Urinary bladder (tissue), 4 donors: ENCODE data around the gene MT1G. TPM values are rescaled to one million over a fixed set of nuclear protein-coding genes. Genes with fewer than 3 reads are reported as not detected.

Experiments
- DNase-seq: peaks from one replicate; pipeline ENCODE4 v3.0.0-alpha.2; 2015; ENCODE audit errors: extremely low spot score
- H3K27ac ChIP-seq: one replicate; pipeline ENCODE4 v1.5.1; 2013; ENCODE audit warnings: low read depth, mild to moderate bottlenecking, moderate library complexity
- H3K36me3 ChIP-seq: one replicate; pipeline ENCODE4 v1.6.1; 2013; ENCODE audit warnings: mild to moderate bottlenecking, moderate library complexity; ENCODE audit not compliant: insufficient read depth
- H3K4me1 ChIP-seq: one replicate; pipeline ENCODE4 v1.6.1; 2013; ENCODE audit warnings: mild to moderate bottlenecking, moderate library complexity; ENCODE audit not compliant: insufficient read depth
- H3K4me3 ChIP-seq: one replicate; pipeline ENCODE4 v1.5.1; 2013; ENCODE audit warnings: low read depth, low read length
- WGBS: extraction: QIAGEN DNeasy Blood & Tissue Kit; methylation state at CpG from one replicate; pipeline ENCODE4 v1.1.7; 2013; 5-methylcytosine and 5-hydroxymethylcytosine counted together
- polyA plus RNA-seq: library from polyadenylated mRNA; stranded (reverse); fragments of 200-250 nt; gene quantifications from one replicate; pipeline ENCODE4 v1.2.3, GENCODE V29; 2013
- total RNA-seq: library from RNA; depleted of rRNA; stranded (reverse); fragments of >200 nt; gene quantifications from one replicate; pipeline ENCODE4 v1.2.3, GENCODE V29; 2014
- donor health status: healthy with polysubstance abuse.
- donor health status: healthy.

MT1G gene
- total and polyA plus RNA-seq, 2 donors = 55.5 TPM; not detected in 1

DNA sequence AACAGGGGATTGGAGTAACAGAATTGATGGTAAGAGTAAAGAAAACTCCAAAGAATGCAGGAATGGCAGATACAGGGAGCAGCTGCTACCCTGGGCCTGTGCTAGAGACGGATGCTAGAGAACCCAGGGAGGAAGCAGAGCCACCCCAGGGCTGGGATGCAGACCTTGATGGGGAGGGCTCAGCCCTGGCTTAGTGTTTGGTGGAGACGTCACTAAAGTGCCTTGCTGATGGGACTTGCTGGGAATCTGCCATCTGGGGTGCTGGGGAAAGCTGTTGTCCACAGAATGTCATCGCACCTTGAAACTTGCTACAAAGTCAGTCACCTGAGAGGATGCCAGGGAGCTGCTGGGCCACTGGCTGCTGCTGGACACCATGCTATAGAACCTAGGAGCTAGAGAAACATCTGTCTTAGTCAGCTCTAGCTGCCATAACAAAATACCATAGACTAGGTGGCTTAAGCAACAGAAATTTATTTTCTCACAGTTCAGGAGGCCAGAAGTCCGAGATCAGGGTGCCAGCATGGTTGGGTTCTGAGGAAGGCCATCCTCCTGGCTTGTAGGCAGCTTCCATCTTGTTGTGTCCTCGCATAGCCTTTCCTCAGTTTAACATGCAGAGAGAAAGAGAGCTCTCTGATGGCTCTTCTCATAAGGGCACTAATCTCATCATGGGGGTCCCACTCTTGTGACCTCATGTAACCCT, 29.7 kb upstream of the MT1G start:
- WGBS = 87% methylated on average over 5 of the region's 5 CpGs
- no peak overlapping the region for H3K4me3 ChIP-seq
- no peak for DNase-seq
- no peaks in the 10 kb centered on the region for H3K36me3 ChIP-seq
- no peak overlapping the region for H3K27ac ChIP-seq
- no peaks in the 10 kb centered on the region for H3K4me1 ChIP-seq

DNA sequence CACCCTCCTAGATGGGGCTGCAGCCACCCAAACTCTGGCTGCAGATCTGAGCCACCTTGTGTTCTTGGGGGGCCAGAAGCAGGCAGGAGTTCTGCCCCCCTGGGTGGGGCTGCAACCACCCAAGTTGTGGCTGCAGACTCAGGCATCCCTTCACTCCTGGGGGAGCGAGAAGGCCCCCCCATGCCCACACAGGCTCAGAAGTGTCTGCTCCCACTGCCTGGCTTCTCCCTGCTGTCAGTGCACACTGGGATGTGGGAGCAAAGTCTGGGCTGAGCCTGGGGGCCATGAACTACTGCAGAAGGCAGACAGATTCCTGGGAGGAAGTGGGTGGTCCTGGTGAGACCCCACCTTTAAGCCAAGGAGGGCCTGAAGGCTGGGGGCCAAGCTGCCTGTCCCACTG, 27.4 kb upstream of the MT1G start:
- 73% methylated on average over 1 of the region's 1 CpG for WGBS
- no peak for DNase-seq

DNA sequence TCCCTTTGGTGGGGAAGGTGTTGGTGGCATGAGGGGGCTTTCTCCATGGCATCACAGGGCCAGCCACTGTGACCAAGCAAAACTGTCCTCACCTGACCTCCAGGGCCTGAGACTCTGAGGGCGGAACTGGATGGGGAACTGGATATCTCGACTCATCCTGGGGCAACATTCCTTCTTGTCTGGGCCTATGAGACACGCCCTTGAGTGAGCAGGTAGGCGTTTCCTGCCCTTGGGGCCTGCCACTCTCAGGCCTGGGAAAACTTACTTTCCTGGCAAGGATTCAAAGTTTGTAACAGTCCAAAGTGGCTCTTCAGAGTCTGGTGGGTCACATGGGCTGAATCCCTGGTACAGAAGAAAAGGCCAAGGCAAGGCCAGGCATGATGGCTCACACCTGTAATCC, 24.0 kb upstream of the MT1G start:
- 61% methylated on average over 4 of the region's 4 CpGs for WGBS
- no peak overlapping the region for H3K4me3 ChIP-seq
- peak; percentile 37 for DNase-seq
- H3K36me3 ChIP-seq = no peaks in the 10 kb centered on the region
- H3K4me1 ChIP-seq = no peaks in the 10 kb centered on the region
- no peak overlapping the region for H3K27ac ChIP-seq

More for the DNA sequence above, 27.4 kb upstream of the MT1G start:
- no peaks in the 10 kb centered on the region for H3K36me3 ChIP-seq
- H3K27ac ChIP-seq = no peak overlapping the region
- H3K4me1 ChIP-seq = no peaks in the 10 kb centered on the region
- H3K4me3 ChIP-seq = no peak overlapping the region

DNA sequence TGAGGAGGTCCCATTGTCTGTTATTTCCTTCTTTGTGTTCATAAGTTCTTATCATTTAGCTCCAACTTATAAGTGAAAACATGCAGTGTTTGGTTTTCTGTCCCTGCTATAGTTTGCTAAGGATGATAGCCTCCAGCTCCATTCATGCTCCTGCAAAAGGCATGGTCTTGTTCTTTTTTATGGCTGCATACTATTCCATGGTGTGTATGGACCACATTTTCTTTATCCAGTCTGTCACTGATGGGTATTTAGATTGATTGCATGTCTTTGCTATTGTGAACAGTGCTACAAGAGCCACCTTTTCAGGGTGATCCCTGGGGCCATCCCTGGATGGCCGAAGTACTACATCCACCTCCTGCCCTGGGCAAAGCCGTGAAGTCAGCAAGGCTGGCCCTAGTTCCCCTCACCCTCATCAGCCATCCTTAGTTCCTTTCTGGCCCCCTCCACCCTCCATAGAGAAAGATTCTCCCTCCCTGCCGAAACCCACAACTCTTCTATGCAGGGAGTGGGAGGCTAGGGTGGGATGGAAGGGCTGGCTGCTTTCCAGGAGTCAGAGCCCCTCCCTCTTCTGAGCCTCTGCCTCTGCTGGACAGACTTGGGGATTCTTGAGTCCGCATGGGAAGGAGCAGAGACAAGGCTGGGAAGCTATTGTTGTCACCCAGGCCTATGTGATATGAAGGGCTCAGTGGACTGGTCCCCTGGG, 22.7 kb upstream of the MT1G start:
- Histone ChIP-seq H3K27ac (no peak overlapping the region), H3K36me3 (no peaks in the 10 kb centered on the region), H3K4me1 (no peaks in the 10 kb centered on the region), H3K4me3 (no peak overlapping the region)
- no peak for DNase-seq
- 89% methylated on average over 4 of the region's 4 CpGs for WGBS

DNA sequence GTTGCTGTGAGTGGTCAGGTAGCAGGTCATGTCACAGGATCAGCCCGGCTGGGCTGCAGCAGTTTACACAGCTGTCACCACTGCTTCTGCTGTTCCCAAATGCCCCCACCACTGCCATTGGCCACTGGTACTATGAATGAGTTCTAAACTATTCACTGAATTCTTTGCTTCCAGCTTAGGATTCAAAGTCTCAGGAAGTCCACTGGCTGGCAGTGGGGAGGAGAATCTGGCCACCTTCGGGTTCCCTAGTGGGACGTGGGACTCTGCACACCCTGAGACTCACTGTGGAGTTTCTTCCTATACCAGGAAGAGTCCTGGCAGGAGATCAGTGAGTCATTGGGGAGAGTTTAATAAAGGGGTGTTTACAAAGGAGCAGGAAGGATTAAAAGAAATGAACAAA, 21.3 kb upstream of the MT1G start:
- DNase-seq = no peak
- 67% methylated on average over 3 of the region's 3 CpGs for WGBS
- Histone ChIP-seq H3K4me3 (no peak overlapping the region), H3K4me1 (no peaks in the 10 kb centered on the region), H3K36me3 (no peaks in the 10 kb centered on the region), H3K27ac (no peak overlapping the region)

DNA sequence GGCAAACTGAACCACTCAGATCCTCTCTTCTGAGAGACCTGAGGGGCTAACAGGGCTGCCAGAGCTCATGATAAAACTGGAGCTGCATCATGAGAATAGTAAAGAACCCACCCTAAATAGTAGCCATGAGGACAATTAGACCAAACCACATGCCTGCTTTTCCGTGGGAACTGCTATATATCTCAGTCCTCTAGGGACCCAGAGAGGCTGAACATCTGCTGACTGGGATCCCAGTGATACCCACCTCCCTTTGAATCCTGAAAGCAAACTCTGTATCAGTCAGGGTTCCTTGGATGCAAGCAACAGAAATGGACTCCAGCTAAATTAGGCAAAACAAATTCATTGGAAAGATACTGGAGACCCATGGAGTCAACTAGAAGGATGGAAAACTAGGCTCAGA, 20.9 kb upstream of the MT1G start:
- DNase-seq = no peak
- H3K27ac ChIP-seq = no peak overlapping the region
- H3K36me3 ChIP-seq = no peaks in the 10 kb centered on the region
- WGBS = 64% methylated on average over 1 of the region's 1 CpG
- no peaks in the 10 kb centered on the region for H3K4me1 ChIP-seq
- no peak overlapping the region for H3K4me3 ChIP-seq

DNA sequence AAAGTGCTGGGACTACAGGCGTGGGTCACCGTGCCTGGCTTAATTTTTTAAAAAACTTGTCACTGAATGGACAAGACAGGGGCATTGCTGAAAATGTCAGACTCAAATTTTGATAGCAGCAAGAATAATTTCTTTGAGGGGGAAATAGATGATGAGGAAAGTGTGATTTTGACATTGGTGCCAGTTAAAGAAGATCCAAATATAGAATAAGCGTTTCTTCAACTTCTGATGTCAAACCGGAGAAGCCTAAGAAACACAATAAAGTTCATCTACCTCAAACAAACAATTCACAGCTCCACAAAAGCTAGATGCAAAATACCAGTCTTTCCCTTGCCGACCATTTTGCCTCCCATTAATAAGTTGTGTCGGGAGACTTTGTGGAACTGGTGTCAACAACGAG, 18.9 kb upstream of the MT1G start:
- no peaks in the 10 kb centered on the region for H3K4me1 ChIP-seq
- WGBS = 96% methylated on average over 7 of the region's 7 CpGs
- no peak for DNase-seq
- no peak overlapping the region for H3K4me3 ChIP-seq
- no peaks in the 10 kb centered on the region for H3K36me3 ChIP-seq
- no peak overlapping the region for H3K27ac ChIP-seq

DNA sequence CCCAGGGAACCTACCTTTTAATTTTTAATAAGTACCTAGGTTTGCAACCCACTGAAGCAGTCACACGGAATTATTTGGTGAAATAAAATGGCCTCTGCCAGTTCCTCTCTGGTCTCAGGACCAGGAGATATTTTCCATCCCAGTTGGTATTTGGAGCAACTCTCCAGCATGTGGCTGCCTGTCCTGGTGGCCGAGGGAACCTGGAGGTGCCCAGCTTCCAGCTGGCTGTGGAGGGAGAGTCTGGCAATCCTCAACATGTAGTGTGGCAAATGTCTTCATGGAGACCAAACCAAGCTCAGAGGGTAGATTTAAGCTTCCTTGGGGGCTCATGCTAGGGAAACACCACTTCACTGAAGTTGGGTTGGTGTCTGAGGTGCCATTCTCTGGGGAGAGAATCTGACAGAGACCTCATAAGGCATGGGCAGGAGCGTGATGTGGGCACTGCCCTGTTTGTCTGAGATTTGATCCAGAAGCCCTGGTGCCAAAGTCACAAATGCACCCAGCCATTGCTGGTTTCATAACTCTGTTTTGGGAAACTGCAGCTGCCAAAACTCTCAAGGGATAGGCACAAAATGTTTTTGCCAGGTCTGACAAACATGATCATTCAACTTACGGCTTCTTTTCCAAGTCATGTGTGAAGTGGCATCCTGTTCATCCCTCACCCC, 17.2 kb upstream of the MT1G start:
- H3K4me3 ChIP-seq = no peak overlapping the region
- H3K36me3 ChIP-seq = no peaks in the 10 kb centered on the region
- H3K4me1 ChIP-seq = no peaks in the 10 kb centered on the region
- H3K27ac ChIP-seq = no peak overlapping the region
- no peak for DNase-seq
- WGBS = 92% methylated on average over 4 of the region's 4 CpGs

DNA sequence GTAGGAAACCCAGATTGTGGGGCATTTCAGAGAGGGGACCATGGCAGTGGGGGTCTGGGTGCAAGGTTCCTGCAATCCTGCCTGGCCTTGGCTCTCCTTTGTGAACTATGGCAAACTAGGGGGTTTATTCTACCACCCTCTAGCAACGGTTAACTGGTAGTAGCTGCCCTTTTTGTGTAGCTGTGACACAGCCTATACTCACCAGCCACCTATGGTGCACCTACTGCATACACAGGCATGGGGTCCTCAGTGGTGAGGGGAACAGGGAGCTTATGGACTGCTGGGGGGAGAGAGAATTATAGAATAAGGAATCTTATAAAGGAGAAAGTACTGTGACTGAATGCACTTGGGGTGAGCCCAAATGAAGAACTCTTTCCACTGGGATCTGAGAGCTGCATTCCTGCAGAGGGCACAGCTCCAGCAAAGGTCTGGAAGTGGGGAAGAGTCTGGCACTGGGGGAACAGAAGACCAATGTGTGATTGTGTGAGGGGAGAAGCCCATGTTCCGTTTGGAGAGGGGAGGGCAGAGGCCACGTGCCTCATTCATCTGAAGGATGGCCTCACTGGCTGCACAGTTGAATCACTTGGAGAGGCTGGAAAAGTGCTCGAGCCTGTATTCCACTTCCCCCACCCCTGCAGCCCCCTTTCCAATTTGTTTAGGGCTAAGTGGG, 16.5 kb upstream of the MT1G start:
- H3K36me3 ChIP-seq = no peaks in the 10 kb centered on the region
- DNase-seq = no peak
- no peak overlapping the region for H3K4me3 ChIP-seq
- WGBS = 74% methylated on average over 4 of the region's 4 CpGs
- H3K27ac ChIP-seq = no peak overlapping the region
- no peaks in the 10 kb centered on the region for H3K4me1 ChIP-seq

DNA sequence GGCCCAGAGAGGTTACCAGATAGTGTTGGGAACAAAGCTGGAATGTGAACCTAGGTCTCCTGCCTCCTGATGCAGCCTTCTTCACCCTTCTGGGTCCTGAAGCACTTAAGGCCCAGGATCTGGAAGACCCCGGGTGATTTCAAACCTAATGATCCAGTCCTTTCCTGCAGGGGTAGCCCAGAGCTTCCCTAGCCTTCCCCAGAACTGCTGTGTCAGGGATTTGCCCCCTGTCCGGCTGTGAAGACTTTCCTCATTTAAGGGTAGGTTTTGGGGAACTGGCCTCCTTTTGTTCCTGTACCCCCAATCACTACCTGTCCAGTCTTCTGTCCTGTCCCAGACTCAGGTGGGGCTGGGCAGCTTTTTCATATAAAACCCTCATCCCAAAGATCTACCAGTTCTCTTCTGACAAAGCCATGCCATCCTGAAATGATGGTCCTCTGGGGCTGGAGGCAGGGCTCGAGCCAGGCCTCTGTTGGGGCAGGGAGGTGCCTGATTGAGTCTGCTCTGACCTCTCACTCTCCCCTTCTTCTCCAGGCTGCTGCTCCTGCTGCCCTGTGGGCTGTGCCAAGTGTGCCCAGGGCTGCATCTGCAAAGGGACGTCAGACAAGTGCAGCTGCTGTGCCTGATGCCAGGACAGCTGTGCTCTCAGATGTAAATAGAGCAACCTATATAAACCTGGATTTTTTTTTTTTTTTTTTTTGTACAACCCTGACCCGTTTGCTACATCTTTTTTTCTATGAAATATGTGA, 15.7 kb upstream of the MT1G start:
- Histone ChIP-seq H3K27ac (no peak overlapping the region), H3K4me1 (no peaks in the 10 kb centered on the region), H3K4me3 (peak overlapping the region; percentile 50), H3K36me3 (no peaks in the 10 kb centered on the region)
- DNase-seq = no peak
- WGBS = 86% methylated on average over 5 of the region's 5 CpGs

DNA sequence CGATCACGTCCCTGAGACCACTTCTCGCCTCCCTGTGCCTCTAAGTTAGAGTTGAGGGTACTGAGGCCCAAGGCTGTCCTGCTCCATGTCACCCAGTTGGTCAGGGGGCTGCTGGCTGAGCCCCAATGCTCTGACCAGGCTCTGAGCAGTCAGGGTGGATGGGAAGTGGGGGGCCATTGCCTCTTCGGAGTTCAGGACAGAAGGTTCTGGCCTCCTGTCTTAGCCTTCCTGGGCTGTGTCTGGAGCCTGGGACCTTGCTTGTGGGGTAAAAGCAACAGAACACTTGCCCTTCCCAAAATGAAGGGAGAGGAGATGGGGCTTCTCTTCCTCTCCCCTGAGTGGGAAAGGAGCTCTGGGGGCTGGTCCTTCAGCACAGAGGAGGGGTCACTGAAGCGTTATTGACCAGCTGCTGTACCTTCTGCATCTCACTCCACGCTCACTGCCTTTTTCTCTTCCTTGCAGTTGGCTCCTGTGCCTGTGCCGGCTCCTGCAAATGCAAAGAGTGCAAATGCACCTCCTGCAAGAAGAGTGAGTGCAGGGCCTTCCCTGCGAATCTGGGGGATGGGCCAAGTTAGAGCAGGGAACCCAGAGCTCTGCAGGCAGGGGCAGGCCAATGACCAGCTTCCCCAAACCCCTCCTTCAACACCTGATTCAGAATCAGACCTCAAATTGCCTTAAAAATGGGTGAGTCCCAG, 15.0 kb upstream of the MT1G start:
- H3K27ac ChIP-seq = no peak overlapping the region
- peak overlapping the region; percentile 50 for H3K4me3 ChIP-seq
- no peak for DNase-seq
- H3K4me1 ChIP-seq = no peaks in the 10 kb centered on the region
- 46% methylated on average over 8 of the region's 8 CpGs for WGBS
- H3K36me3 ChIP-seq = no peaks in the 10 kb centered on the region

DNA sequence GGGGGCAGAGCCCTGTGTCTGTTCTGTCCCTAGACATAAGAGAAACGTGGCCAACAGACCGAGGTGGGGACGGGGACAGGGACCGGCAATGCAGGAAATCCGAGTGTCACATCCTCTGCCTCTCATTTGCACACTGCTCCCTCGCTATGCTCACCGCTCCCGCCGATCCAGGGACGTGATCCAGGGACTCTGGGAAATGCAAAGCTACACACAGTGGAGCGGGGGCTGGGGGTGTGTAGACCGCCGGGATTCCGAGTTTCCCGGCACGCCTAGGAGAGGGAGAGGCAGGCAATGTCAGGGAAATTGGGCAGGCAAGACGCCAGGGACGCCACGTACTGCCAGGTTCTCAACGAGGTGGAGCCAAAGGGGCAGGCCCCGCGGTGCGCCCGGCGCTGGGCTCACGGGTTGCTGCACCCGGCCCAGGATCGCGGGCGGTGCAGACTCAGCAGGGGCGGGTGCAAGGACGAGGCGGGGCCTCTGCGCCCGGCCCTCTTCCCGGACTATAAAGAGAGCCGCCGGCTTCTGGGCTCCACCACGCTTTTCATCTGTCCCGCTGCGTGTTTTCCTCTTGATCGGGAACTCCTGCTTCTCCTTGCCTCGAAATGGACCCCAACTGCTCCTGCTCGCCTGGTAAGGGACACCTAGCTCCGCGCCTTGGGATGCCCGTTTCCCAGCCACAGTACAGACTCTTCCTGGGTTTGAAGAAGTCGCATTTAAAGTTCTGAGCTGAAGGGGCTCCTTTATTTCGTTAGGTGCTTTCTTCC, 14.3 kb upstream of the MT1G start, which contains the start of gene MT1X:
TSS of gene MT1X (plus strand) at position 532 of the 764 bp plus-strand sequence. CDS start at position 603, 71 bp downstream.
- no peaks in the 10 kb centered on the region for H3K4me1 ChIP-seq
- 1% methylated on average over 49 of the region's 49 CpGs for WGBS
- H3K4me3 ChIP-seq = peak within 1 kb of the TSS; percentile 50
- DNase-seq = peak; percentile 67
- H3K36me3 ChIP-seq = no peaks in the 10 kb centered on the region
- H3K27ac ChIP-seq = peak within 1 kb of the TSS; percentile 11
